Loucy (cell line): ENCODE results near the gene TBC1D8.

Experiments used
- H2AFZ ChIP-seq: fragments of 200-600 bp; sonication (generic); 2 replicates; pipeline ENCODE4 v1.6.0; 2016; ENCODE audit warnings: antibody characterized with exemption, mild to moderate bottlenecking, low read length, moderate library complexity
- H3F3A ChIP-seq: fragments of 200-600 bp; 2 replicates; pipeline ENCODE4 v1.6.0; 2016; ENCODE audit warnings: antibody characterized with exemption, low read depth, mild to moderate bottlenecking
- H3K27me3 ChIP-seq: fragments of 200-600 bp; sonication (generic); 2 replicates; pipeline ENCODE4 v1.6.1; 2014; ENCODE audit warnings: low read length, mild to moderate bottlenecking; ENCODE audit not compliant: insufficient read depth, poor library complexity, severe bottlenecking
- H3K36me3 ChIP-seq: fragments of 200-600 bp; sonication (generic); 2 replicates; pipeline ENCODE4 v1.6.1; 2016; ENCODE audit warnings: low read length; ENCODE audit not compliant: insufficient read depth
- H3K4me1 ChIP-seq: fragments of 200-600 bp; sonication (generic); 2 replicates; pipeline ENCODE4 v1.5.1; 2014; ENCODE audit warnings: low read length, mild to moderate bottlenecking; ENCODE audit not compliant: insufficient read depth, poor library complexity, severe bottlenecking
- H3K4me2 ChIP-seq: fragments of 200-600 bp; sonication (generic); 2 replicates; pipeline ENCODE4 v1.6.0; 2014; ENCODE audit warnings: antibody characterized with exemption, low read length, low read depth, mild to moderate bottlenecking; ENCODE audit not compliant: poor library complexity, severe bottlenecking
- H3K4me3 ChIP-seq: fragments of 200-600 bp; sonication (generic); 2 replicates; pipeline ENCODE4 v1.5.1; 2014; ENCODE audit warnings: low read length, mild to moderate bottlenecking, mixed read lengths; ENCODE audit not compliant: poor library complexity, severe bottlenecking
- H3K79me2 ChIP-seq: fragments of 200-600 bp; sonication (generic); 2 replicates; pipeline ENCODE4 v1.6.1; 2014; ENCODE audit warnings: low read length; ENCODE audit not compliant: insufficient read depth
- H3K9ac ChIP-seq: fragments of 200-600 bp; sonication (generic); 2 replicates; pipeline ENCODE4 v1.6.0; 2014; ENCODE audit warnings: mild to moderate bottlenecking, low read depth, low read length, moderate library complexity; ENCODE audit not compliant: poor library complexity, severe bottlenecking
- H3K9me2 ChIP-seq: fragments of 200-600 bp; sonication (generic); replicated peaks from 2 replicates; pipeline ENCODE4 v1.6.1; 2016; ENCODE audit warnings: low read depth, low read length, mixed read lengths
- H3K9me3 ChIP-seq: fragments of 200-600 bp; sonication (generic); 2 replicates; pipeline ENCODE4 v1.6.1; 2014; ENCODE audit warnings: mild to moderate bottlenecking, antibody characterized with exemption, low read length, low read depth; ENCODE audit not compliant: insufficient read depth
- H4K20me1 ChIP-seq: fragments of 200-600 bp; sonication (generic); 2 replicates; pipeline ENCODE4 v1.6.0; 2014; ENCODE audit warnings: antibody characterized with exemption, low read length, mild to moderate bottlenecking; ENCODE audit not compliant: insufficient read depth, poor library complexity, severe bottlenecking
- CTCF ChIP-seq: fragments of 200-600 bp; sonication (generic); conservative IDR thresholded peaks from 2 replicates; pipeline ENCODE4 v1.5.1; 2014; ENCODE audit warnings: mild to moderate bottlenecking, antibody characterized with exemption, low read length
- EZH2phosphoT487 ChIP-seq: fragments of 200-600 bp; IDR thresholded peaks from 2 replicates; pipeline ENCODE4 v1.6.1; 2018; ENCODE audit warnings: antibody characterized with exemption, mild to moderate bottlenecking, moderate library complexity, borderline replicate concordance

The TBC1D8 gene

GRCh38 chr2:101014264-101014857, 136.8 kb downstream of the TBC1D8 start:
- no peaks in the 10 kb centered on the region for H3K4me1 ChIP-seq

GRCh38 chr2:101012706-101013181, 138.4 kb downstream of the TBC1D8 start:
- Histone ChIP-seq H3K4me2 (no peak overlapping the region), H3K9me2 (no peaks in the 10 kb centered on the region), H3K36me3 (no peaks in the 10 kb centered on the region; the same call in 1 of the 2 replicates), H3F3A (no peaks in the 10 kb centered on the region), H3K9ac (no peak overlapping the region), H3K27me3 (no peaks in the 10 kb centered on the region), H3K9me3 (no peaks in the 10 kb centered on the region), H4K20me1 (peaks cover under 1% of the 10 kb centered on the region), H3K79me2 (no peaks in the 10 kb centered on the region), H3K4me1 (peaks cover under 1% of the 10 kb centered on the region), H2AFZ (no peak overlapping the region), H3K4me3 (no peak overlapping the region)
- TF ChIP-seq CTCF (peak; percentile 90), EZH2phosphoT487 (no peak)

More at GRCh38 chr2:101014264-101014857, 136.8 kb downstream of the TBC1D8 start:
- no peaks in the 10 kb centered on the region for H4K20me1 ChIP-seq
- no peaks in the 10 kb centered on the region for H3K9me3 ChIP-seq
- no peak overlapping the region for H3K4me3 ChIP-seq
- H3K9ac ChIP-seq, result no peak overlapping the region
- no peak overlapping the region for H3K4me2 ChIP-seq
- no peaks in the 10 kb centered on the region for H3K36me3 ChIP-seq
- no peaks in the 10 kb centered on the region for H3K27me3 ChIP-seq
- H3K79me2 ChIP-seq, result no peaks in the 10 kb centered on the region
- no peaks in the 10 kb centered on the region for H3K9me2 ChIP-seq
- H2AFZ ChIP-seq, result no peak overlapping the region
- H3F3A ChIP-seq, result no peaks in the 10 kb centered on the region
- TF ChIP-seq CTCF, result no peak
- no peak for TF ChIP-seq EZH2phosphoT487

- Histone ChIP-seq H3K4me2 (no peak overlapping the region), H2AFZ (no peak overlapping the region), H3K4me3 (no peak overlapping the region), H3K79me2 (no peaks in the 10 kb centered on the region), H4K20me1 (peaks cover 6% of the 10 kb centered on the region), H3K9ac (no peak overlapping the region), H3K9me2 (no peaks in the 10 kb centered on the region), H3K9me3 (no peaks in the 10 kb centered on the region), H3F3A (no peaks in the 10 kb centered on the region), H3K4me1 (peaks cover 6% of the 10 kb centered on the region), H3K27me3 (no peaks in the 10 kb centered on the region), H3K36me3 (peaks cover 5% of the 10 kb centered on the region; the same call in 1 of the 2 replicates)
- TF ChIP-seq EZH2phosphoT487 (no peak), CTCF (no peak)
Measured at GRCh38 chr2:101012054-101012705, 139.0 kb downstream of the TBC1D8 start.
